BLaER1 (cell line): ENCODE measurements around the gene CBX8.

ENCODE experiments used
- H3K27ac ChIP-seq: shearing (Covaris generic); formaldehyde crosslinking; 2 replicates; pipeline ENCODE4 v1.8.1; 2022
- H3K27me3 ChIP-seq: shearing (Covaris generic); formaldehyde crosslinking; 2 replicates; pipeline ENCODE4 v1.8.1; 2022
- H3K36me3 ChIP-seq: shearing (Covaris generic); formaldehyde crosslinking; 2 replicates; pipeline ENCODE4 v1.8.1; 2022
- H3K4me1 ChIP-seq: shearing (Covaris generic); formaldehyde crosslinking; 2 replicates; pipeline ENCODE4 v1.8.1; 2022
- H3K4me2 ChIP-seq: shearing (Covaris generic); formaldehyde crosslinking; 2 replicates; pipeline ENCODE4 v1.8.1; 2022
- H3K4me3 ChIP-seq: shearing (Covaris generic); formaldehyde crosslinking; 2 replicates; pipeline ENCODE4 v1.8.1; 2022
- H3K9ac ChIP-seq: shearing (Covaris generic); formaldehyde crosslinking; 2 replicates; pipeline ENCODE4 v1.8.1; 2022
- H3K9me3 ChIP-seq: shearing (Covaris generic); formaldehyde crosslinking; 2 replicates; pipeline ENCODE4 v1.8.1; 2022
- H4K20me1 ChIP-seq: shearing (Covaris generic); formaldehyde crosslinking; 2 replicates; pipeline ENCODE4 v1.8.1; 2022
- Cebpa-rat ChIP-seq: shearing (Covaris generic); IDR thresholded peaks from 2 replicates; pipeline ENCODE4 v1.8.1; 2022

The CBX8 gene

DNA sequence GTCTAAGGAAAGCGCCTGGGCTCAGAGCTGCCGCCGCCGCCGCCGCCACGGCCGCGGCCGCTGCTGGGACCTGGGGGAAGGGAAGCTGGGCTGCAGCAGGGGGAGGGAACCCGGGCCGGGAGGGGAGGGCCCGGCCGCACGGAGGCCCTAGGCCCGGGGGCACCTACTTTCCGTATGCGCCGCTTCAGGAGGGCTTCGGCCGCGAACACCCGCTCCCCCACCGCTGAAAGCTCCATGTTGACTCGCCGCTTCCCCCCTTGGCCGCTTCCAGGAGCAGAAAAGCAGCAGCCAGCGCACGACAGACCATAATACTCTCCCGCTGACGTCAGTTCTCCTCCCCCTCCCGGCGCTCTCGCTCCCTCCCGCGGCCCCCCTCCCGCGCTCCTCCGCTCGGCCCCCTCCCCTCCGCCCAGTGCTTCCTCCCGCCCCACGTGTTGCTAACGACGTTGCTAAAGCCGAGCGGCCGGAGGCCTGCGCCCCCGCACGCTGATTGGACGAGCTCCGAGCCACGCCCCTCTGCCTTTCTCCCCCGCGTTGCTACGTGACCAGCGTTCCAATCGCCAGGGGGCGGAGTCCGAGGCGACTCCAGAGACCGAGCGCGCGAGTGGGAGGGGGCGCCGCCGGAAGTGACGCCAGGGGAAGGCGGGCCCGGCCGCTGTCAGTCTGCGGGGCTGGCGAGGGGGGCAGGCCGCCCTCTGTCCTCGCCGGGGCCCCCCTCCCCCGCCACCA is at the start of gene CBX8:
Gene CBX8, minus strand, starts transcription at position 315 of the 729 bp plus-strand sequence. Its CDS starts 79 bp downstream, at position 236.
- Histone ChIP-seq H4K20me1 (peaks cover 83% of the 10 kb centered on the region), H3K9ac (peak within 1 kb of the TSS; percentile 78), H3K9me3 (no peaks in the 10 kb centered on the region), H3K4me2 (peak within 1 kb of the TSS; percentile 96), H3K36me3 (peaks cover 17% of the 10 kb centered on the region), H3K4me3 (peak within 1 kb of the TSS; percentile 80), H3K27me3 (peaks cover 79% of the 10 kb centered on the region), H3K27ac (peak within 1 kb of the TSS; percentile 63; the same call in 1 of the 2 replicates), H3K4me1 (peaks cover 44% of the 10 kb centered on the region)
- no peak for TF ChIP-seq Cebpa-rat

DNA sequence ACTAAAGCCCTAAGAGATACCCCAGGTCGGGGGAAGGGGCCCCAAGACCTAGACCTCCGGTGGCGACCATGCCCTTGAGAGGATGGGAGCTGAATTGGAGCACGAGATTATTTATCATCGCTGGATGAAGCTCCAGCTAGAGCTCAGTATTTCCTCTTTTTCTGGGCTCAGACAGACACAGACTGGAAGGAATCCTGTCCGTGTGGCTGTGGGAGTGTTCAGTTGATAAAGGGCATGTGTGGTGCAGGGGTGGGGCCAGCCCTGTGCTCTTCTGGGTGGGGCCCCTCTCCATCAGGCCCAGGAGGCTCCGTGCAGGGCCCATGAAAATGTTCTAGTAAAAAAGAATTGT is 48.7 kb upstream of the CBX8 start:
- Histone ChIP-seq H3K27me3 (peaks cover 95% of the 10 kb centered on the region), H3K4me2 (peak overlapping the region; percentile 65; the same call in 1 of the 2 replicates), H3K36me3 (no peaks in the 10 kb centered on the region), H3K4me1 (peaks cover 49% of the 10 kb centered on the region), H3K4me3 (no peak overlapping the region), H4K20me1 (peaks cover 51% of the 10 kb centered on the region), H3K9me3 (no peaks in the 10 kb centered on the region), H3K9ac (no peak overlapping the region), H3K27ac (no peak overlapping the region)
- no peak for TF ChIP-seq Cebpa-rat

DNA sequence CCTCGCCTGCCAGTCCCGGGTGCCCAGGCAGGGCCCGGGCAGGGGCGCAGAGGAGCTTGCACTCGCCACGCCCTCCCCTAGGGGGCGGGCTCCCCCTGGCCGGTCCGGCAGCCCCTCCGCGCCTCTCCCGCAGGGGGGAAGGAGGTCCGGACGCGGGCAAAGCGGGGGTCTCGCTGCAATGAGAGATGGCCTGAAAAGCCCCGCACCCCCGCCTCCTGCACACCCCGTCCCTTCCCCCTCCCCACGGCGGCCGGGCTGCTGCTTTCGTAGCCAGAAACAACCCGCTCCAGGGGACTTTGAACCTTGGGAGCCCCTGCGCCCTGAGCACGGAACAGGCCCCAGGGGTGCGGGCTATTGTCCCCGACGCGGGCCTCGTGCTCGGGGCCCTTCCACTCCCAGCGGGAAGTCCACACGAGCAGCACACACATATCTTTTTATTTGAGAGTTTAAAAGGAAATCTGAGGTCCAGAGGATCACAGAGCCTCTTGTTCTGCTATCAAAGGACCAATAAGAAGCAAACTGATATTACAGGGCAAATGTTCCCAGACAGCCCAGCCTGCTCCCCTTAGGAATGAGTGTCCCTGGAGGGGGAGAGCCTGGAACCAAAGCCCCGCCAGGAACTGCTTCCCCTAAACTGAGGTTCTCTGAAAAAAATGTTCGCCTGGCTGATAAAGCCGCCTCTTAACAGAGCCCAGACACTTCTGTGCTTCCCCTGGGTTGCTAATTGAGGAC is 48.2 kb upstream of the CBX8 start:
- Histone ChIP-seq H3K4me1 (peaks cover 54% of the 10 kb centered on the region), H3K9me3 (no peaks in the 10 kb centered on the region), H3K4me3 (0 out of 2 replicates have a peak overlapping the region, but pooled peaks have one; percentile 4), H3K36me3 (no peaks in the 10 kb centered on the region), H3K4me2 (peak overlapping the region; percentile 65), H3K27me3 (peaks cover 99% of the 10 kb centered on the region), H3K27ac (no peak overlapping the region), H3K9ac (no peak overlapping the region), H4K20me1 (peaks cover 56% of the 10 kb centered on the region)
- no peak for TF ChIP-seq Cebpa-rat

DNA sequence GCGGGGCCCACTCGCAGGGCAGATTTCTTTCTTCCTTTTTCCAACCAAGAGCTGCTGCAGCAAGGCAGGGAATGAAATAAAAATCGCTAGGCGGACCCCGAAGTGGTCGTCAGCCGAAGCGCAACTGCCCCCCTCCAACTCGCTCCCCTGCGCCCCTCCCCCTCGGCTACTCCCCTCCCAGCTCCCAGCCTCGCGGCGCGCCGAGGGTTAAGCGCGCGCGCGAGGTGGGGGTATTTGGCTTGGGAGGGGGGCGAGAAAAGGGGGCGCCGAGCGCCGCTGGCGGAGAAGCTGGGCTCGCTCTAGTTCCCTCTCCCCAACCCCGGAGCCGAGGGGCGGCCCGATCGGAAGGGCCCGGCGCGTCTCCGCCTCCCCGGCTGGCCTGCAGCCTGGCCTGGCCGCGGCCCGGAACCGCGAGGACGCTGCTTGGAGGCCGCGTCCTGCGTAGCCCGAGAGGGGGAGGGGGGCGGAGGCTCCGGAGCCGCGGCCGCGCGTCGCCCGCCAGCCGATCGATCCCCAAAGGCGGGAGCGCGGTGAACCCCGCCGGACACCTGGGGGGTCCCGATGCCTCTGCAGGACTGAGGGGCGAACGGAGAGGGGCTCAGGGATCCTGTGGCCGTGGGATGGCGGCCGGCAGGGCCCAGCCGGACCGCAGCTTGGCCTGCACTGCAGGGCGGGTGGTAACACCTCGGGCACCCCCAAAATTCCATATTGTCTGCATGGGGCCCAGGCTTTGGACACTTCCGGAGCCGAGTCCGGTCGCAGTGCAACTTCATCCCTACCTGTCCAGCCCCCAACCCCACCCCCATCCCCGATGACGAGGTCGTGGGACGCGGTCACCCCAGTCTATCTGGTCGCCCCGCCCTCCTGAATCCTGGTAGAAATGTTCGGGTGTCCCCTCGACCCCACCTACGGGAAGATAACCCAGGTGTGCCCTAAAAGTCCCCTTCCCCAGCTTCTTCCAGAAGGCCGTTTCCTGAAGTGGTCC is 47.2 kb upstream of the CBX8 start:
- TF ChIP-seq Cebpa-rat = no peak
- H3K4me1 ChIP-seq = peaks cover 58% of the 10 kb centered on the region
- no peaks in the 10 kb centered on the region for H3K9me3 ChIP-seq
- peak overlapping the region; percentile 92 for H3K4me2 ChIP-seq
- H4K20me1 ChIP-seq = peaks cover 61% of the 10 kb centered on the region
- no peak overlapping the region for H3K9ac ChIP-seq
- no peaks in the 10 kb centered on the region for H3K36me3 ChIP-seq
- peak overlapping the region; percentile 63 for H3K4me3 ChIP-seq
- no peak overlapping the region for H3K27ac ChIP-seq
- H3K27me3 ChIP-seq = peaks cover 96% of the 10 kb centered on the region

DNA sequence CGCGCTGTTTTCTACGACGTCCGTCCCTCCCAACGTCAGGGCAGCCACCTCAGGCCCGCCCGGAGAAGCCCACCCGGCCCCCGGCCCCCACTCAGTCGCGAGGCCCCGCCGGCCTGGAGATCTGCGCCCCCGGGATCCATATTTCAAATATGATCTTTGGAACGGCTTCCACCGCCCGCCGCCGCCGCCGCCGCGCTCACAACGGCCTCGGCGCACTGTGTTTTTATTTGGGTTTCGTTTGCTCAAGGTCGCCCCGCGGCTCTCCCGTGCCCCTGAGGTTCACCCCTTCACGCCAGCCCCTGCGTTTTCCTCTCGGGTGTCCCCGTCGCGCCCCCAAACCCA is 46.6 kb upstream of the CBX8 start:
- TF ChIP-seq Cebpa-rat = no peak
- Histone ChIP-seq H3K4me3 (peak overlapping the region; percentile 63), H4K20me1 (peaks cover 62% of the 10 kb centered on the region), H3K4me2 (peak overlapping the region; percentile 92), H3K27ac (no peak overlapping the region), H3K36me3 (no peaks in the 10 kb centered on the region), H3K9ac (no peak overlapping the region), H3K27me3 (peaks cover 90% of the 10 kb centered on the region), H3K4me1 (peaks cover 58% of the 10 kb centered on the region), H3K9me3 (no peaks in the 10 kb centered on the region)

DNA sequence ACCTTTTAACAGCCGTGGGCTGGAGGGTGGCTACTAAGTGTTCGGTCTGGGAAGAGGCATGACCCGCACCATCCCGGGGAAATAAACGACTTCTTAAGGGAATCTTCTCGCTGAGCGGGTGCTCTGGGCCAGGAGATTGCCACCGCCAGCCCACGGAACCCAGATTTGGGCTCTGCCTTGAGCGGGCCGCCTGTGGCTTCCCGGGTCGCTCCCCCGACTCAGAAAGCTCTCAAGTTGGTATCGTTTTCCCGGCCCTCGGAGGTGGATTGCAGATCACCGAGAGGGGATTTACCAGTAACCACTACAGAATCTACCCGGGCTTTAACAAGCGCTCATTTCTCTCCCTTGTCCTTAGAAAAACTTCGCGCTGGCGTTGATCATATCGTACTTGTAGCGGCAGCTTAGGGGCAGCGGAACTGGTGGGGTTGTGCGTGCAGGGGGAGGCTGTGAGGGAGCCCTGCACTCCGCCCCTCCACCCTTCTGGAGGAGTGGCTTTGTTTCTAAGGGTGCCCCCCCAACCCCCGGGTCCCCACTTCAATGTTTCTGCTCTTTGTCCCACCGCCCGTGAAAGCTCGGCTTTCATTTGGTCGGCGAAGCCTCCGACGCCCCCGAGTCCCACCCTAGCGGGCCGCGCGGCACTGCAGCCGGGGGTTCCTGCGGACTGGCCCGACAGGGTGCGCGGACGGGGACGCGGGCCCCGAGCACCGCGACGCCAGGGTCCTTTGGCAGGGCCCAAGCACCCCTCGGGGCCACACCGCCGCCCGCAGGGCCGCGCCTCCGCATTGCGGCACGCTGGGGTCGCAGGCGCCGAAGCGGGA is 46.0 kb upstream of the CBX8 start:
- Histone ChIP-seq H3K4me3 (peak overlapping the region; percentile 63), H3K9ac (no peak overlapping the region), H3K4me1 (peaks cover 58% of the 10 kb centered on the region), H3K27ac (no peak overlapping the region), H4K20me1 (peaks cover 68% of the 10 kb centered on the region), H3K9me3 (no peaks in the 10 kb centered on the region), H3K27me3 (peaks cover 84% of the 10 kb centered on the region), H3K4me2 (peak overlapping the region; percentile 92), H3K36me3 (no peaks in the 10 kb centered on the region)
- TF ChIP-seq Cebpa-rat = no peak

DNA sequence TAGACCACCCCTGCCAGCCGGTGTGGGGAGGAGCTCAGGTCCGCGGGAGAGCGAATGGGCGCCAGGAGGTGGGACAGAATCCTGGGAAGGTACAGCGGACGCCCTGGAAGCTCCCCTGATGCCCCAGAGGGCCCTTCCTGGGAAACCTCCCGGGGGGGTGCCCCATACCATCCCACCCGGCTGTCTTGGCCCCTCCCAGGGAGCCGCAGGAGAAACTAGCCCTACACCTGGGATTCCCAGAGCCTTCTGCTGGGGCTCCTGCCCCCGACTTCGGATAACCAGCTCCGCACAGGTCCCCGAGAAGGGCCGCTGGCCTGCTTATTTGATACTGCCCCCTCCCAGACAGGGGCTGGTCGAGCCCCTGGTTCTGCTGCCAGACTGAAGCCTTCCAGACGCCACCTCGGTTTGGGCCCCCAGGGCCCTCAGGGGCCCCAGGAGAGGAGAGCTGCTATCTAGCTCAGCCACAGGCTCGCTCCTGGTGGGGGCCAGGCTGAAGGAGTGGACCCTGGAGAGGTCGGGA is 45.3 kb upstream of the CBX8 start:
- Histone ChIP-seq H3K4me1 (peaks cover 58% of the 10 kb centered on the region), H3K4me3 (peak overlapping the region; percentile 63; the same call in 1 of the 2 replicates), H3K27ac (no peak overlapping the region), H3K9me3 (no peaks in the 10 kb centered on the region), H3K36me3 (no peaks in the 10 kb centered on the region), H3K9ac (no peak overlapping the region), H3K4me2 (peak overlapping the region; percentile 92; the same call in 1 of the 2 replicates), H4K20me1 (peaks cover 75% of the 10 kb centered on the region), H3K27me3 (peaks cover 77% of the 10 kb centered on the region)
- TF ChIP-seq Cebpa-rat = no peak

DNA sequence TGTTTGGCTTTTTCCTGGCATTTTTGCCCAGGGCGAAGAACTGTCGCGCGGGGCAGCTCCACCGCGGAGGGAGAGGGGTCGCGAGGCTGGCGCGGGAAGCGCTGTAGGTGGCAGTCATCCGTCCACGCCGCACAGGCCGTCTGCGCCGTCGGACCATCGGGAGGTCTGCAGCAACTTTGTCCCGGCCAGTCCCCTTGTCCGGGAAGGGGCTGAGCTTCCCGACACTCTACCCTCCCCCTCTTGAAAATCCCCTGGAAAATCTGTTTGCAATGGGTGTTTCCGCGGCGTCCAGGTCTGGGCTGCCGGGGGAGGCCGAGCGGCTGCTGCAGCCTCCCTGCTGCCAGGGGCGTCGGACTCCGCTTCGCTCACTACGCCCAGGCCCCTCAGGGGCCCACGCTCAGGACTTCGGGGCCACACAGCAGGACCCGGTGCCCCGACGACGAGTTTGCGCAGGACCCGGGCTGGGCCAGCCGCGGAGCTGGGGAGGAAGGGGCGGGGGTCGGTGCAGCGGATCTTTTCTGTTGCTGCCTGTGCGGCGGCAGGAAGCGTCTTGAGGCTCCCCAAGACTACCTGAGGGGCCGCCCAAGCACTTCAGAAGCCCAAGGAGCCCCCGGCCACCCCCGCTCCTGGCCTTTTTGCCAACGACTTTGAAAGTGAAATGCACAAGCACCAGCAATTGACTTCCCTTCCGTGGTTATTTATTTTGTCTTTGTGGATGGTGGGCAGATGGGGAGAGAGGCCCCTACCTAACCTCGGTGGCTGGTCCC is 44.7 kb upstream of the CBX8 start:
- peaks cover 60% of the 10 kb centered on the region for H3K4me1 ChIP-seq
- H3K9ac ChIP-seq = no peak overlapping the region
- no peak overlapping the region for H3K27ac ChIP-seq
- H3K9me3 ChIP-seq = no peaks in the 10 kb centered on the region
- no peak for TF ChIP-seq Cebpa-rat
- H3K4me2 ChIP-seq = peak overlapping the region; percentile 90
- peaks cover 71% of the 10 kb centered on the region for H3K27me3 ChIP-seq
- peak overlapping the region; percentile 63; the same call in 1 of the 2 replicates for H3K4me3 ChIP-seq
- peaks cover 81% of the 10 kb centered on the region for H4K20me1 ChIP-seq
- no peaks in the 10 kb centered on the region for H3K36me3 ChIP-seq
